Pancreas (tissue), 10 donors: ENCODE data around the gene MTFP1. TPM values are rescaled to one million over a fixed set of nuclear protein-coding genes. Genes with fewer than 3 reads are reported as not detected.
A peak's percentile ranks its signal among the peaks of the same experiment; 100 is the strongest.

Source experiments
- ATAC-seq, 4 donors: fragments of 200-7000 bp; cut with Tn5 transposase; one replicate each; pipeline versions ENCODE4 v1.8.0 to v1.9.1; 2020; ENCODE audit warnings: mild to moderate bottlenecking in 4 of 4, moderate library complexity in 4 of 4
- DNase-seq, 6 donors: peaks; one replicate each; pipeline ENCODE4 v3.0.0-alpha.2; 2020
- FAIRE-seq: peaks from 2 replicates; lab custom pipeline; 2012; peaks lifted over from hg19 to GRCh38; lab: Jason Lieb, UNC
- H3K27ac ChIP-seq, 4 donors: fragments of 200-600 bp; sonication (generic); 1 replicate in 3 of 4; 2 replicates in 1 of 4; pipeline versions ENCODE4 v1.5.0 to v1.8.0; 2020
- H3K27me3 ChIP-seq, 4 donors: fragments of 200-600 bp; one replicate each; pipeline ENCODE4 v1.8.0; 2021
- H3K36me3 ChIP-seq, 3 donors: fragments of 200-600 bp; sonication (generic) in 1 of 3; one replicate each; pipeline versions ENCODE4 v1.5.0 to v1.8.0; 2020 to 2021
- H3K4me1 ChIP-seq, 3 donors: fragments of 200-600 bp; one replicate each; pipeline ENCODE4 v1.8.0; 2021
- H3K4me3 ChIP-seq, 4 donors: fragments of 200-600 bp; sonication (generic) in 2 of 4; one replicate each; pipeline versions ENCODE4 v1.5.0 to v1.8.0; 2020 to 2021
- H3K9me3 ChIP-seq, 4 donors: fragments of 200-600 bp; one replicate each; pipeline ENCODE4 v1.8.0; 2021
- WGBS, 2 donors: extraction: QIAGEN DNeasy Blood & Tissue Kit; methylation state at CpG; one replicate each; pipeline ENCODE4 v1.1.7; 2013; 5-methylcytosine and 5-hydroxymethylcytosine counted together
- intact Hi-C, 3 donors: fragments of 100-400 bp; cut with DNase I; formaldehyde crosslinking; loops; one replicate each; pipeline versions ENCODE4 v1.11.1 to v1.14.2; 2022
- polyA plus RNA-seq, 2 donors: library from polyadenylated mRNA; stranded (reverse); fragments of 200-250 nt; gene quantifications; one replicate each; pipeline ENCODE4 v1.2.3, GENCODE V29; 2013
- total RNA-seq, 6 donors: library from RNA; stranded (reverse); fragmentation: NEBNext Ultra II Directional in 4 of 6; extraction: Animal tissue kit (Norgen Biotek cat#: 25700) in 4 of 6; gene quantifications; one replicate each; pipeline versions ENCODE4 v1.2.1 to v1.2.4, GENCODE V29; 2021 to 2023
- TF ChIP-seq, protein P1 (sequence below), 4 donors: fragments of 200-600 bp; sonication (generic) in 3 of 4; IDR thresholded peaks; one replicate each; pipeline versions ENCODE4 v1.5.0 to v1.8.0; 2021; ENCODE audit warnings: antibody characterized with exemption in 4 of 4
- donor health status: healthy with polysubstance abuse.
- donor health status: DM: no; HTN: no; CAD: no; lungs with moderate emphysema.
- donor health status: DM: no; HTN: no; CAD: no.
- donor health status: control.
- donor health status: control.
- donor health status: Bipolar disorder and iron deficiency.
- donor health status: DM: yes; HTN: yes; CAD: no.
- donor health status: DM: no; HTN: no; CAD: no.
- donor health status: DM: no; HTN: no; CAD: no.
- donor health status: DM: yes; HTN: yes; CAD: no.

MTFP1 gene, protein sequence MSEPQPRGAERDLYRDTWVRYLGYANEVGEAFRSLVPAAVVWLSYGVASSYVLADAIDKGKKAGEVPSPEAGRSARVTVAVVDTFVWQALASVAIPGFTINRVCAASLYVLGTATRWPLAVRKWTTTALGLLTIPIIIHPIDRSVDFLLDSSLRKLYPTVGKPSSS
- total RNA-seq (10 to 100 TPM in 1 of 6 donors, 1 to 10 TPM in 5; 3.2 to 11.6 (median 8.0) TPM), polyA plus RNA-seq (10 to 100 TPM; 13.1 to 15.7 TPM)

DNA sequence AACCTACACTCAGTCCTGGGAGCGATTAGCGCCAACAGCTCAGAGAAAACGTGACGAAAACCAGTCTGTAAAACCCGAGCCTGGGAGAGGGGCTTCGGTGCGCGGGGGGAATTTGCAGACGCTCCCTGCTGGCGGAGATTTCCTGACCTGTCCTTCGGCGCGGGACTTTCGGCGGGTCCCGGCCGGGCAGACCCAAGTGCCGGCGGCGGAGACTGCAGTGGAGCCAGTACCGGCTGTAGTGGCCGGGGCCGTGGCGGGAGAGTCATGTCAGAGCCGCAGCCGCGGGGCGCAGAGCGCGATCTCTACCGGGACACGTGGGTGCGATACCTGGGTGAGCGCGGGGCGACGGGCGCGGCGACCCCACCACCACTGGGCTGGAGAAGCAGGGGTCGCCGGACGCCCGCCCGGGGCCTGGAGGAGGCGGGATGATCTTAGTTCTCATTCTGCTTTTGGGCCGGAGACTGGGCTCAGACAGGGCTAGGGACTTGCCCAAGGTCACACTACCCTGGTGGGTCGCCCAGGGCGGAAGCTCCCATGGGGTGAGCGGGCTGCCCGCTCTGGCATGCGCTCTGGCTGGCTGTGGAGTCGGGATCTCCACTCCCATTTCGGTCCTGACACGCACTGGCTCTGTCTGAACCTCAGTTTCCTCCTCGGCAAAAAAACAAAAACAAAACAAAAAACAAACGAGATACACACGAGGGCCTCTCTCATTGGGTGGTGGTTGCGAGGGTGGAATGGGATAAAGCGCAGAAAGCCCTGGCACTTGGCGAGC is at the start of gene MTFP1:
Gene MTFP1, plus strand, starts transcription at position 153 of the 772 bp plus-strand sequence. Its CDS starts 112 bp downstream, at position 265.
- peak; percentile 44 to 87 (median 64) for DNase-seq
- H3K27ac ChIP-seq = peak within 1 kb of the TSS; percentile 71 to 96 (median 76)
- TF ChIP-seq, protein P1, sequence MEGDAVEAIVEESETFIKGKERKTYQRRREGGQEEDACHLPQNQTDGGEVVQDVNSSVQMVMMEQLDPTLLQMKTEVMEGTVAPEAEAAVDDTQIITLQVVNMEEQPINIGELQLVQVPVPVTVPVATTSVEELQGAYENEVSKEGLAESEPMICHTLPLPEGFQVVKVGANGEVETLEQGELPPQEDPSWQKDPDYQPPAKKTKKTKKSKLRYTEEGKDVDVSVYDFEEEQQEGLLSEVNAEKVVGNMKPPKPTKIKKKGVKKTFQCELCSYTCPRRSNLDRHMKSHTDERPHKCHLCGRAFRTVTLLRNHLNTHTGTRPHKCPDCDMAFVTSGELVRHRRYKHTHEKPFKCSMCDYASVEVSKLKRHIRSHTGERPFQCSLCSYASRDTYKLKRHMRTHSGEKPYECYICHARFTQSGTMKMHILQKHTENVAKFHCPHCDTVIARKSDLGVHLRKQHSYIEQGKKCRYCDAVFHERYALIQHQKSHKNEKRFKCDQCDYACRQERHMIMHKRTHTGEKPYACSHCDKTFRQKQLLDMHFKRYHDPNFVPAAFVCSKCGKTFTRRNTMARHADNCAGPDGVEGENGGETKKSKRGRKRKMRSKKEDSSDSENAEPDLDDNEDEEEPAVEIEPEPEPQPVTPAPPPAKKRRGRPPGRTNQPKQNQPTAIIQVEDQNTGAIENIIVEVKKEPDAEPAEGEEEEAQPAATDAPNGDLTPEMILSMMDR (IDR thresholded peaks at IDR 0.05) = no peak
- H3K4me3 ChIP-seq = peak within 1 kb of the TSS; percentile 62 to 79 (median 70)
- H3K9me3 ChIP-seq = no peaks in the 10 kb centered on the region
- H3K4me1 ChIP-seq = peaks cover 15 to 29% (median 24%) of the 10 kb centered on the region in 3 donors
- 0 to 1% methylated on average over 61 of the region's 61 CpGs for WGBS, 2 donors
- FAIRE-seq = no peak
- H3K36me3 ChIP-seq = no peaks in the 10 kb centered on the region
- peak; percentile 13 to 29 (median 14) for ATAC-seq
- H3K27me3 ChIP-seq = no peaks in the 10 kb centered on the region
- intact Hi-C loops = no loop called here

DNA sequence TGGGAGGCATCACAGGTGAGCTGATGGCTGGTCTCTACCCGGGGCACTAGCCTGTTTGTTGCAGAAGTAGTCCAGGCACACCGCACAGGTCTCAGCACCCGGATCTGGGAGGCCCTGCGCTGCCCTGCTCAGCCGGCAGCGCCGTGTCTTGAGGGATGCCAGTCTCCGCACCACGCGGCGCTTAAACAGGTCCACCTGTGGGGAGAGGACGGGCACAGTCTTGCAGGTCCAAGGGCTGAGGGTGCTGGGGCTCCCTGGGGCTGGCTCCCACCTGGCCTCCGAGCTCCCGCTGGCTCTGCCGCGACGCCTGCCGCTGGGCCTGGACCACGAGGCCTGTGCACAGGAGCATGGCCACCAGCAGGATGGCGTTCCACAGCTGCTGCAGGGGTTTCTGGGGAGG is 45.6 kb upstream of the MTFP1 start:
- Histone ChIP-seq H3K4me3 (no peak overlapping the region), H3K27ac (no peak overlapping the region), H3K4me1 (no peaks in the 10 kb centered on the region), H3K36me3 (no peaks in the 10 kb centered on the region), H3K27me3 (no peaks in the 10 kb centered on the region), H3K9me3 (no peaks in the 10 kb centered on the region)
- no peak for FAIRE-seq
- intact Hi-C loops = loop anchor here in 1 of 3 donors (5.0 kb wide), 1 partner anchor 93 kb away; the partner anchor contains the start of gene CASTOR1
- 94 to 98% methylated on average over 17 to 20 of the region's 20 CpGs for WGBS, 2 donors
- TF ChIP-seq, protein P1 (IDR thresholded peaks at IDR 0.05) = no peak
- no peak for DNase-seq
- no peak for ATAC-seq

GRCh38 chr22:30381264-30381663 is 44.3 kb upstream of the MTFP1 start:
- 86 to 95% methylated on average over 12 of the region's 12 CpGs for WGBS, 2 donors
- Histone ChIP-seq H3K27me3 (no peaks in the 10 kb centered on the region), H3K36me3 (no peaks in the 10 kb centered on the region), H3K4me1 (peaks cover 0 to 4% (median 0%) of the 10 kb centered on the region in 3 donors), H3K4me3 (no peak overlapping the region), H3K27ac (no peak overlapping the region), H3K9me3 (no peaks in the 10 kb centered on the region)
- TF ChIP-seq, protein P1 (IDR thresholded peaks at IDR 0.05) = no peak
- ATAC-seq (no peak), DNase-seq (no peak), FAIRE-seq (no peak)
- intact Hi-C loops = loop anchor here in 1 of 3 donors (5.0 kb wide), 1 partner anchor 94 kb away; the partner anchor contains the start of gene CASTOR1

- ATAC-seq (no peak), FAIRE-seq (no peak), DNase-seq (no peak)
- 91% methylated on average over 4 to 5 of the region's 5 CpGs for WGBS, 2 donors
- Histone ChIP-seq H3K27ac (no peak overlapping the region), H3K36me3 (no peaks in the 10 kb centered on the region), H3K4me3 (no peak overlapping the region), H3K9me3 (no peaks in the 10 kb centered on the region), H3K4me1 (peaks cover 0 to 6% (median 0%) of the 10 kb centered on the region in 3 donors), H3K27me3 (no peaks in the 10 kb centered on the region)
- intact Hi-C loops = loop anchor here in 1 of 3 donors (5.0 kb wide), 1 partner anchor 95 kb away; the partner anchor contains the start of gene CASTOR1
- TF ChIP-seq, protein P1 (IDR thresholded peaks at IDR 0.05) = no peak
These were observed 43.2 kb upstream of the MTFP1 start for GRCh38 chr22:30382340-30382739.
